Activated T-cell treated with anti-CD3 and anti-CD28 coated beads for 4 hours (primary cell): ENCODE results near the gene MPHOSPH10.
"Not testable (repeated sequence)": the region's sequence is repeated elsewhere in the genome, so short reads cannot be mapped to it uniquely, and the experiment has no call there.

ENCODE experiments used
- DNase-seq: peaks from one replicate; pipeline ENCODE4 v3.0.0-alpha.2; 2020

Gene MPHOSPH10, protein sequence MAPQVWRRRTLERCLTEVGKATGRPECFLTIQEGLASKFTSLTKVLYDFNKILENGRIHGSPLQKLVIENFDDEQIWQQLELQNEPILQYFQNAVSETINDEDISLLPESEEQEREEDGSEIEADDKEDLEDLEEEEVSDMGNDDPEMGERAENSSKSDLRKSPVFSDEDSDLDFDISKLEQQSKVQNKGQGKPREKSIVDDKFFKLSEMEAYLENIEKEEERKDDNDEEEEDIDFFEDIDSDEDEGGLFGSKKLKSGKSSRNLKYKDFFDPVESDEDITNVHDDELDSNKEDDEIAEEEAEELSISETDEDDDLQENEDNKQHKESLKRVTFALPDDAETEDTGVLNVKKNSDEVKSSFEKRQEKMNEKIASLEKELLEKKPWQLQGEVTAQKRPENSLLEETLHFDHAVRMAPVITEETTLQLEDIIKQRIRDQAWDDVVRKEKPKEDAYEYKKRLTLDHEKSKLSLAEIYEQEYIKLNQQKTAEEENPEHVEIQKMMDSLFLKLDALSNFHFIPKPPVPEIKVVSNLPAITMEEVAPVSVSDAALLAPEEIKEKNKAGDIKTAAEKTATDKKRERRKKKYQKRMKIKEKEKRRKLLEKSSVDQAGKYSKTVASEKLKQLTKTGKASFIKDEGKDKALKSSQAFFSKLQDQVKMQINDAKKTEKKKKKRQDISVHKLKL

GRCh38 chr2:71130152-71130904, at the start of gene MPHOSPH10, which contains the start of gene MCEE:
MPHOSPH10 (plus strand) TSS chr2:71130634; CDS start chr2:71130666, 32 bp downstream.
MCEE (minus strand) TSS chr2:71130229; CDS start chr2:71130219, 10 bp downstream.
- peak; percentile 88 for DNase-seq

DNA sequence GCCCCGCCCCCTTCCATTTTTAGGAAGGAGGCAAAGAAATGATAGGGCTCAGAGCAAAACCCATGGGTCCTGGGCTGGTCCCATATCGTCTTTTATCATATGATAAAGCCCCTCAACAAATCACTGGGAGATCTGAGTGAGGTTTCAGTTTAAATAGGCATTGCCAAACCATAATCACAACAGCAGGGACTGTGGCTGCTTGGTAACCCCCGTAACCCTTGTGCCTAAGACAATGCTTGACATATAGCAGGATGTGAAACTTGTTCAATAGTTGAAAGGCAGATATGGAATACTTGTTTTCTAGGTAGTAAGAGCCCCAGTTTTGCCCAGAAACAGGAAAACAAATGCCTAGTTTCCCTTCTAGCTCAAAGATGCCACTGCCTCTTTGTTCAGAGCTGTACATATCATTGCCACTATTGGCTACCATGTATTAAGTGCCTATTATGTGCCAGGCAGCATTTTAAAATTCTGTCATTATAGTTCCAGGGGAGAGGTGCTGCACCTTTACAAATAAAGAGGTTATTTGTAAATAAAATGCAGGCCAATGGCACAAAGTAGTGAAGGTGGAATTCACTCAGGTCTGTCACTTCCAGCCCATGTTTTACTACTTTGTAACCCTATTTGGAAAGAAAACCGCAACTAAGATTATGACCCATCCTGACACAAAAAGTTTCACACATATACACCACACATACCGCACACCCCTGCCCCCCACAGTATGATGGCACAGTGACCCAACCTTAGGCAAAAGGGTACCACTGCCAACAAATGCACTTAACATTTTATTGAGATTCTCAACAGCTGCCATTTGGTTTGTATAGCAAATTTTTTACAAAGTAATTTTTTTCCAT, 47.8 kb upstream of the MPHOSPH10 start:
- no peak for DNase-seq

GRCh38 chr2:71083297-71083696, 47.1 kb upstream of the MPHOSPH10 start:
- not testable (repeated sequence) for DNase-seq

DNA sequence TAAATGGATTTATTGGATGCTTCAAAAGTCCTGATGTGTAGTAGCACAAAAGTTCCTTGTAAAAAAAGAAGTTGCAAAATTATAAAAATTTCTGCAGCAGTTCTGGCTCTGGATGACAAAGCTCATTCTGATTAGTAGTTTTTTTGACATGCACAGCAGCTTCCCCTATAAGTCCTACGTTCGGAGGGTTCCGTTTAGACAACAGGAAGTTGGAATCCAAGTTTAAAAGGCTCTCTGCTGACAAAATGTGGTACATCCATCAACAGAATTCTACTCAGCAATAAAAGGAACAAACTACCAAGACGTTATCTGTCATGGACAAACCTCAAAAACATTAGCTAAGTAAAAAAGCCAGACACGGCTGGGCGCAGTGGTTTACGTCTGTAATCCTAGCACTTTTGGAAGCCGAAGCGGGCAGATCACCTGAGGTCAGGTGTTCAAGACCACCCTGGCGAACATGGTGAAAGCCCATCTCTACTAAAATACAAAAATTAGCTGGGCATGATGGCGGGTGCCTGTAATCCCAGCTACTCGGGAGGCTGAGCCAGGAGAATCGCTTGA, 46.6 kb upstream of the MPHOSPH10 start:
- DNase-seq, result not testable (repeated sequence)

- not testable (repeated sequence) for DNase-seq
Measured at GRCh38 chr2:71085325-71086003, 45.0 kb upstream of the MPHOSPH10 start.

DNA sequence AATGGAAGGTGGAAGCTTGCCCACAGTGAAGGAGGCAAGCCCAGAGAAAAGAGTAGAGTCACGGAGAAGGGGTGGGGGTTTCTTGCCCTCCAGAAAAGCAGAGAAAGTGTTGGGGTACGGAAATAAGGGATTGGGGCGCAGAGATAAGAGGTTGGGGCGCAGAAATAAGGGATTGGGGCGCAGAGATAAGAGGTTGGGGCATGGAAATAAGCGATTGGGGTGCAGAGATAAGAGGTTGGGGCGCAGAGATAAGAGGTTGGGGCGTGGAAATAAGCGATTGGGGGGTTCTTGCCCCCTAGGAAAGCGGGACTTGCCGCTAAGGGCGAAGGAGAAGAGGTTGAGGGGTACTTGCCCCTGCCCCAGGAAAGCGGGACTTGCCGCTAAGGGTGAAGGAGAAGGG, 41.0 kb upstream of the MPHOSPH10 start:
- DNase-seq, result not testable (repeated sequence)

DNA sequence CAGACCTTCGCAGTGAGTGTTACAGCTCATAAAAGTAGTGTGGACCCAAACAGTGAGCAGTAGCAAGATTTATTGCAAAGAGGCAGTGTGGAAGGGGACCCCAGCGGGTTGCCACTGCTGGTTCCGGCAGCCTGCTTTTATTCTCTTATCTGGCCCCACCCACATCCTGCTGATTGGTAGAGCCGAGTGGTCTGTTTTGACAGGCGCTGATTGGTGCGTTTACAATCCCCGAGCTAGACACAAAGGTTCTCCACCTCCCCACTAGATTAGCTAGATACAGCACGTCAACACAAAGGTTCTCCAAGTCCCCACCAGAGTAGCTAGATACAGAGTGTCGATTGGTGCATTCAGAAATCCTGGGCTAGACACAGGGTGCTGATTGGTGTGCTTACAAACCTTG, 38.6 kb upstream of the MPHOSPH10 start:
- not testable (repeated sequence) for DNase-seq

GRCh38 chr2:71092491-71093260, 37.8 kb upstream of the MPHOSPH10 start:
- not testable (repeated sequence) for DNase-seq

GRCh38 chr2:71100195-71100964, 30.1 kb upstream of the MPHOSPH10 start:
- peak; percentile 18 for DNase-seq

DNA sequence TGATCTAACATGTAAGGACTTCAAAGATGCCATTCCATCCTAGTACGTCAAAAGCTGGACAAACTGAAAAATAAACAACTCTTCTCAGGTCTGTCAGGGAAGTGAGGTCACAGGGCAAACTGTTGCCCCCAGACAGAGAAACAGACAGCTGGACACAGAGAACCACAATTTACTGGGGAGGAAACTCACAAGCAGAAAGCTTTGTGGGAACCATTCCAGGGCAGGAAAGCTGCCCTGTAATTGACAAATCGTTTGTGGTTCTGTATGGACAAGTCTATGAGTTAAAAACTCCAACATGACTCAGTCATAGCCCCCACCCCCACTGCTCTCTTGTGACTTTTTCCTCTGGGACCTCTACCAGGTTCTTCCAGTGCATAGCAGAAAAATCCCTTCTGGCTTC, 28.8 kb upstream of the MPHOSPH10 start:
- DNase-seq, result no peak

GRCh38 chr2:71102981-71103681, 27.3 kb upstream of the MPHOSPH10 start:
- no peak for DNase-seq

- DNase-seq, result no peak
Measured at GRCh38 chr2:71103809-71104208, 26.6 kb upstream of the MPHOSPH10 start.

DNA sequence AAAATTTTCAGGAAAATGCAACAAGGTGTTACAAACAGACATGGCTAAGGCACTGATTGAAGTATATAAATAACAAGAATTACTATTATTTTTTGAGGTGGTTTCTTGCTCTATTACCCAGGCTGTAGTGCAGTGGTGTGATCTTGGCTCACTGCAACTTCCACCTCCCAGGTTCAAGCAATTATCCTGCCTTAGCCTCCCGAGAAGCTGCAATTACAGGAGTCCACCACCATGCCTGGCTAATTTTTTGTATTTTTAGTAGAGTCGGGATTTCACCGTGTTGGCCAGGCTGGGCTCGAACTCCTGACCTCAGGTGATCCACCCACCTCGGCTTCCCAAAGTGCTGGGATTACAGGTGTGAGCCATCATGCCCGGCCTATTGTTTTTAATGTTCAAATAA, 24.0 kb upstream of the MPHOSPH10 start:
- not testable (repeated sequence) for DNase-seq

- no peak for DNase-seq
Measured at GRCh38 chr2:71108091-71108490, 22.3 kb upstream of the MPHOSPH10 start.

GRCh38 chr2:71113843-71114242, 16.6 kb upstream of the MPHOSPH10 start:
- DNase-seq, result no peak

DNA sequence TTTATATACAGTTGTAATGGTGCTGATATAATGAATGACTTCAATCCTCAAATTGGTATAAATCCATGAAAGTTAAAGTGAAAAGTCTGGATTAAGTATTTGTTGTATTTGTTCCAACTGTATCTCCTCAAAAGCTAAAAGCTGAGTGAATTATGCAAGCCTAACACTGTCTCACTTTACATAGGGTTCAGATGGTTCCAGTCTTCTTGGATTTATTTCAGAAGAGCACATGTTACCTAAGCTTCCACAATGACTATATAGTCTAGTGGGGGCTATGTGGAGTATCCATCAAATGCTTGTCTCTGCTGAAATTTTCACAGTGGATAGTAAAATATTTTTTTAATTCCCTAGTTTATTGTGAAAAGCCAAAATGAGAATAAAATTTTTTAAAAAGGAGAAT, 13.4 kb upstream of the MPHOSPH10 start:
- DNase-seq, result no peak

- no peak for DNase-seq
Measured at GRCh38 chr2:71120195-71120594, 10.2 kb upstream of the MPHOSPH10 start.

GRCh38 chr2:71121479-71121878, 9.0 kb upstream of the MPHOSPH10 start:
- DNase-seq, result no peak
